ENCODE data around the gene CHEK1. TPM values are rescaled to one million over a fixed set of nuclear protein-coding genes. Genes with fewer than 3 reads are reported as not detected.
"Not testable (repeated sequence)": the region's sequence is repeated elsewhere in the genome, so short reads cannot be mapped to it uniquely, and the experiment has no call there.

The CHEK1 gene
- total and polyA plus RNA-seq, 5 donors from 2014 or later = 4.4 to 13.2 (median 8.0) TPM

GRCh38 chr11:125701018-125701610 lies 76.2 kb downstream of the CHEK1 start:
- Mint-ChIP-seq H3K4me1 (no peaks in the 10 kb centered on the region), H3K9me3 (peaks cover 0 to under 1% (median 0%) of the 10 kb centered on the region in 7 donors), H3K4me3 (no peak overlapping the region), H3K27me3 (peaks cover 10% of the 10 kb centered on the region), H3K36me3 (no peaks in the 10 kb centered on the region), H3K27ac (no peak overlapping the region)
- H3K9me3 ChIP-seq (ENCODE audit: control insufficient read depth in 2 of 2, low read length in 2 of 2) = no peaks in the 10 kb centered on the region
- ATAC-seq (ENCODE audit: low read depth in 2 of 2) (no peak), DNase-seq (no peak)
- no peaks in the 10 kb centered on the region for H3K27me3 ChIP-seq (ENCODE audit: control insufficient read depth, insufficient read depth, low read length)
- H3K4me3 ChIP-seq (ENCODE audit: low read depth, low read length) = no peak overlapping the region
- no peak overlapping the region for H3K27ac ChIP-seq (ENCODE audit: insufficient read depth, low read length, poor library complexity, severe bottlenecking)
- no peaks in the 10 kb centered on the region for H3K4me1 ChIP-seq (ENCODE audit: control insufficient read depth, insufficient read depth, low read length, poor library complexity, severe bottlenecking)
- no peaks in the 10 kb centered on the region for H3K36me3 ChIP-seq (ENCODE audit: control insufficient read depth, insufficient read depth, low read length)

GRCh38 chr11:125701858-125702621 lies 77.1 kb downstream of the CHEK1 start:
- Histone ChIP-seq H3K27me3 (ENCODE audit: control insufficient read depth, insufficient read depth, low read length) (no peaks in the 10 kb centered on the region), H3K9me3 (ENCODE audit: control insufficient read depth in 2 of 2, low read length in 2 of 2) (no peaks in the 10 kb centered on the region), H3K4me1 (ENCODE audit: control insufficient read depth, insufficient read depth, low read length, poor library complexity, severe bottlenecking) (no peaks in the 10 kb centered on the region), H3K4me3 (ENCODE audit: low read depth, low read length) (no peak overlapping the region), H3K36me3 (ENCODE audit: control insufficient read depth, insufficient read depth, low read length) (no peaks in the 10 kb centered on the region), H3K27ac (ENCODE audit: insufficient read depth, low read length, poor library complexity, severe bottlenecking) (no peak overlapping the region)
- no peaks in the 10 kb centered on the region for H3K36me3 Mint-ChIP-seq
- H3K9me3 Mint-ChIP-seq = peaks cover 0 to 2% (median 0%) of the 10 kb centered on the region in 7 donors
- no peaks in the 10 kb centered on the region for H3K4me1 Mint-ChIP-seq
- no peak overlapping the region for H3K27ac Mint-ChIP-seq
- peaks cover 10% of the 10 kb centered on the region for H3K27me3 Mint-ChIP-seq
- no peak overlapping the region for H3K4me3 Mint-ChIP-seq
- ATAC-seq (ENCODE audit: low read depth in 2 of 2) (no peak), DNase-seq (no peak)

DNA sequence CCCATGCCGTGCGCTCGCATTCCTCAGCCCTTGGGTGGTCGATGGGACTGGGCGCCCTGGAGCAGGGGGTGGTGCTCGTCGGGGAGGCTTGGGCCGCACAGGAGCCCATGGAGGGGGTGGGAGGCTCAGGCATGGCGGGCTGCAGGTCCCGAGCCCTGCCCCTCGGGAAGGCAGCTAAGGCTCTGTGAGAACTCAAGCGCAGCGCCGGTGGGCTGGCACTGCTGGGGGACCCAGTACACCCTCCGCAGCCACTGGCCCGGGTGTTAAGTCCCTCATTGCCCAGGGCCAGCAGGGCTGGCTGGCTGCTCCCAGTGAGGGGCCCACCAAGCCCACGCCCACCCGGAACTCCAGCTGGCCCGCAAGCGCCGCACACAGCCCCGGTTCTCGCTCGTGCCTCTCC lies 79.7 kb downstream of the CHEK1 start:
- H3K4me1 Mint-ChIP-seq; H3K9me3 Mint-ChIP-seq; DNase-seq; H3K9me3 ChIP-seq (ENCODE audit: control insufficient read depth in 2 of 2, low read length in 2 of 2); H3K27me3 ChIP-seq (ENCODE audit: control insufficient read depth, insufficient read depth, low read length); H3K4me3 Mint-ChIP-seq; H3K27me3 Mint-ChIP-seq; H3K36me3 ChIP-seq (ENCODE audit: control insufficient read depth, insufficient read depth, low read length); H3K27ac Mint-ChIP-seq; H3K4me1 ChIP-seq (ENCODE audit: control insufficient read depth, insufficient read depth, low read length, poor library complexity, severe bottlenecking); H3K27ac ChIP-seq (ENCODE audit: insufficient read depth, low read length, poor library complexity, severe bottlenecking); H3K36me3 Mint-ChIP-seq; H3K4me3 ChIP-seq (ENCODE audit: low read depth, low read length); ATAC-seq (ENCODE audit: low read depth in 2 of 2): not testable (repeated sequence)

DNA sequence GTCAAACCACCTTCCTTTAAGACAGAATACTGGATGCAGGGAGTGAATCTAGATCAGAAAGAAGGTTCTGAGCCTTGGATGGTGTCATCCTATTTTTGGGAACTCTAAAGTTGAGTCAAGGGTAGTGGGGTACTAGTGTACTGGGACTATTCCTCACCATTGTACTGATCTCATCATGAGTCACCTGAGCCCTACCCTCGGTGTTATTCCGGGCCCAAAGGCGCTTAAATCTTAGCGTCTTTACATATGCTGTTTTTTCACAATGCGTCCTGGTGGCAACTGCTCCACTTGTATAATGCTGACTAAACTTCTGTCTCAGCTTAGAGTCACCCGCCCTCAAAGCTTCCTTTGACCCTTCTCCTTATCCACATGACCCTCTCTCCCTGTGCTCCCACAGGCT lies 95.8 kb downstream of the CHEK1 start:
- peaks cover 6% of the 10 kb centered on the region for H3K27me3 ChIP-seq (ENCODE audit: control insufficient read depth, insufficient read depth, low read length)
- peaks cover 0 to 5% (median 0%) of the 10 kb centered on the region in 7 donors for H3K9me3 Mint-ChIP-seq
- no peaks in the 10 kb centered on the region for H3K36me3 Mint-ChIP-seq
- H3K4me3 Mint-ChIP-seq = no peak overlapping the region
- ATAC-seq (ENCODE audit: low read depth in 2 of 2) = no peak
- H3K27me3 Mint-ChIP-seq = peaks cover 9% of the 10 kb centered on the region
- H3K9me3 ChIP-seq (ENCODE audit: control insufficient read depth in 2 of 2, low read length in 2 of 2) = no peaks in the 10 kb centered on the region
- H3K4me1 Mint-ChIP-seq = no peaks in the 10 kb centered on the region
- H3K27ac Mint-ChIP-seq = no peak overlapping the region
- no peak overlapping the region for H3K4me3 ChIP-seq (ENCODE audit: low read depth, low read length)
- H3K27ac ChIP-seq (ENCODE audit: insufficient read depth, low read length, poor library complexity, severe bottlenecking) = no peak overlapping the region
- no peak for DNase-seq
- no peaks in the 10 kb centered on the region for H3K4me1 ChIP-seq (ENCODE audit: control insufficient read depth, insufficient read depth, low read length, poor library complexity, severe bottlenecking)
- H3K36me3 ChIP-seq (ENCODE audit: control insufficient read depth, insufficient read depth, low read length) = no peaks in the 10 kb centered on the region

GRCh38 chr11:125724125-125724524 lies 99.2 kb downstream of the CHEK1 start:
- Histone ChIP-seq H3K4me1 (ENCODE audit: control insufficient read depth, insufficient read depth, low read length, poor library complexity, severe bottlenecking) (no peaks in the 10 kb centered on the region), H3K4me3 (ENCODE audit: low read depth, low read length) (no peak overlapping the region), H3K27ac (ENCODE audit: insufficient read depth, low read length, poor library complexity, severe bottlenecking) (no peak overlapping the region), H3K27me3 (ENCODE audit: control insufficient read depth, insufficient read depth, low read length) (peaks cover 10% of the 10 kb centered on the region), H3K36me3 (ENCODE audit: control insufficient read depth, insufficient read depth, low read length) (no peaks in the 10 kb centered on the region), H3K9me3 (ENCODE audit: control insufficient read depth in 2 of 2, low read length in 2 of 2) (no peaks in the 10 kb centered on the region)
- H3K9me3 Mint-ChIP-seq = peaks cover 0 to 5% (median 0%) of the 10 kb centered on the region in 7 donors
- H3K27ac Mint-ChIP-seq = no peak overlapping the region
- H3K27me3 Mint-ChIP-seq = peaks cover 9% of the 10 kb centered on the region
- no peak for ATAC-seq (ENCODE audit: low read depth in 2 of 2)
- H3K4me3 Mint-ChIP-seq = no peak overlapping the region
- peak in 1 of 3 donors; percentile 17 for DNase-seq
- H3K36me3 Mint-ChIP-seq = no peaks in the 10 kb centered on the region
- no peaks in the 10 kb centered on the region for H3K4me1 Mint-ChIP-seq

Other genes starting within 250 kb of the CHEK1 start
- 1.5 TPM for gene FEZ1, start 128.9 kb upstream of the CHEK1 start, total RNA-seq
- gene FEZ1, start 128.9 kb upstream of the CHEK1 start, polyA plus RNA-seq = under 1 TPM in 2 of 4 donors, not detected in 2; 0.52 to 0.73 TPM
- 19.2 TPM for gene EI24, start 55.7 kb upstream of the CHEK1 start, total RNA-seq
- 10 to 100 TPM; 57.2 to 84.9 (median 75.8) TPM for gene EI24, start 55.7 kb upstream of the CHEK1 start, polyA plus RNA-seq
- gene STT3A, start 32.3 kb upstream of the CHEK1 start, total RNA-seq = 46.8 TPM
- 10 to 100 TPM; 51.0 to 73.3 (median 61.9) TPM for gene STT3A, start 32.3 kb upstream of the CHEK1 start, polyA plus RNA-seq
- not detected for gene ACRV1, start 55.7 kb downstream of the CHEK1 start, total RNA-seq
- gene ACRV1, start 55.7 kb downstream of the CHEK1 start, polyA plus RNA-seq = not detected
- not detected for gene PATE1, start 121.1 kb downstream of the CHEK1 start, total RNA-seq
- not detected for gene PATE1, start 121.1 kb downstream of the CHEK1 start, polyA plus RNA-seq
- gene PATE2, start 153.7 kb downstream of the CHEK1 start, total RNA-seq = not detected
- gene PATE2, start 153.7 kb downstream of the CHEK1 start, polyA plus RNA-seq = not detected
- not detected for gene PATE3, start 163.0 kb downstream of the CHEK1 start, total RNA-seq
- gene PATE3, start 163.0 kb downstream of the CHEK1 start, polyA plus RNA-seq = not detected
- not detected for gene PATE4, start 208.2 kb downstream of the CHEK1 start, total RNA-seq
- not detected for gene PATE4, start 208.2 kb downstream of the CHEK1 start, polyA plus RNA-seq